ENCODE results near the gene RUFY4. TPM values are rescaled to one million over a fixed set of nuclear protein-coding genes. Genes with fewer than 3 reads are reported as not detected.

Gene RUFY4
- polyA plus RNA-seq, 6 donors from 2014 or later, result not detected

- Mint-ChIP-seq H3K4me1 (peaks cover 0 to 5% (median 4%) of the 10 kb centered on the region in 3 donors), H3K4me3 (no peak overlapping the region), H3K27ac (no peak overlapping the region), H3K36me3 (no peaks in the 10 kb centered on the region), H3K9me3 (no peaks in the 10 kb centered on the region), H3K27me3 (peaks cover 11 to 33% (median 20%) of the 10 kb centered on the region in 3 donors)
- no peak for ATAC-seq (ENCODE audit: low read depth in 2 of 2)
- no peak for DNase-seq
Observed at GRCh38 chr2:218130377-218130776, 61.3 kb downstream of the RUFY4 start.

DNA sequence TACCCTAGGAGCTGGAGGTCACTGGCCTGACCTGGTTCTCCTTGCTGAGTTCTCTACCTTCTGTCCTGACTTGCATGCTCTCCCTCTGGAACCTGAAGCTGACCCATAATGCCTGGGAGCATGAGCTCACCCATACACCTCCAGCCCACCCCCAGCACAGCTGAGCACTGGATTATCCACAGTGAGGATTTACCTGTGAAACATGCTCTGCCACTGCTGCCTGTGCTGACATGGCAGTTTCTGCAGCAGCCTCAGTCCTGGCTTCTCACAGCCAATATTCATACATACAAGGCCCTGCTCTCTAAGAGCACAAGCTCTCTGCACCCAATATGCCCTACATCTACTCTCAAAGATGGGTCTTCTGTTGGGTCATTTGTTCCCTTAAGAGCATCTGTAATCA lies 61.8 kb downstream of the RUFY4 start:
- H3K4me3 Mint-ChIP-seq, result no peak overlapping the region
- H3K27ac Mint-ChIP-seq, result no peak overlapping the region
- ATAC-seq (ENCODE audit: low read depth in 2 of 2), result no peak
- H3K4me1 Mint-ChIP-seq, result peaks cover 0 to 2% (median under 1%) of the 10 kb centered on the region in 3 donors
- H3K27me3 Mint-ChIP-seq, result peaks cover 11 to 33% (median 24%) of the 10 kb centered on the region in 3 donors
- H3K9me3 Mint-ChIP-seq, result no peaks in the 10 kb centered on the region
- no peaks in the 10 kb centered on the region for H3K36me3 Mint-ChIP-seq
- no peak for DNase-seq

DNA sequence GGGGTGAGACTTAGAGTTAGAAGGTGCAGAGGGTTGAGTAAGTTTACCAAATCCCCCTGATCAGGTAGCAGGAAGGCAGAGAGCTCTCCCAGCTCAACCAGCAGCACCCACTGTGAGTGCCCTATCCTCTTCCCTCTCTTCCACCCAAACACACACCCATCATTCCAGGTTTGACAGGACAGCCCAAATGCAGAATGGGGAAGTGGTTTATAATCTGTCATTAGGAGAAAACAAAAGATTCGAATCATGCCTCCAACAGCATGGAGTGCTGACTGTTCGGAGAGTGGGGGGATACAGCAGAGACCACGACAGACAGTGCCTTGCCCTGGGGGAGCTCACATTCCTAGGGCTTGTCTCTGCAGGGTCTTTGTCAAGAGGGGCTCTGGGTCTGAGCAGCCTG lies 68.5 kb downstream of the RUFY4 start:
- Mint-ChIP-seq H3K9me3 (no peaks in the 10 kb centered on the region), H3K27me3 (peaks cover 34 to 56% (median 51%) of the 10 kb centered on the region in 3 donors), H3K27ac (no peak overlapping the region), H3K4me3 (no peak overlapping the region), H3K36me3 (no peaks in the 10 kb centered on the region), H3K4me1 (peaks cover 8% of the 10 kb centered on the region in 3 donors)
- DNase-seq, result no peak
- ATAC-seq (ENCODE audit: low read depth in 2 of 2), result no peak

GRCh38 chr2:218138047-218138446 lies 69.0 kb downstream of the RUFY4 start:
- Mint-ChIP-seq H3K36me3 (no peaks in the 10 kb centered on the region), H3K4me1 (peaks cover 8% of the 10 kb centered on the region in 3 donors), H3K27me3 (peaks cover 38 to 61% (median 52%) of the 10 kb centered on the region in 3 donors), H3K9me3 (no peaks in the 10 kb centered on the region), H3K27ac (no peak overlapping the region), H3K4me3 (no peak overlapping the region)
- DNase-seq (no peak), ATAC-seq (ENCODE audit: low read depth in 2 of 2) (no peak)

Other genes with a start within 250 kb of the RUFY4 start
- gene TNS1, start 66.3 kb upstream of the RUFY4 start, polyA plus RNA-seq (ENCODE audit: low read depth in 6 of 6), result under 1 TPM in 4 of 6 donors, not detected in 2; 0.05 to 0.57 (median 0.35) TPM
- gene CXCR2, start 56.8 kb downstream of the RUFY4 start, polyA plus RNA-seq (ENCODE audit: low read depth in 6 of 6), result 1 to 10 TPM in 2 of 6 donors, under 1 TPM in 2, not detected in 2; 0.36 to 2.3 (median 1.3) TPM
- gene CXCR1, start 97.7 kb downstream of the RUFY4 start, polyA plus RNA-seq (ENCODE audit: low read depth in 6 of 6), result 1 to 10 TPM in 1 of 6 donors, not detected in 5; 2.3 TPM
- gene ARPC2, start 147.9 kb downstream of the RUFY4 start, polyA plus RNA-seq (ENCODE audit: low read depth in 6 of 6), result 1,000 to 10,000 TPM in 1 of 6 donors, 100 to 1,000 TPM in 5; 672 to 1,268 (median 835) TPM
- gene GPBAR1, start 191.8 kb downstream of the RUFY4 start, polyA plus RNA-seq (ENCODE audit: low read depth in 6 of 6), result 1 to 10 TPM in 1 of 6 donors, under 1 TPM in 4, not detected in 1; 0.18 to 1.8 (median 0.33) TPM
- gene AAMP, start 200.9 kb downstream of the RUFY4 start, polyA plus RNA-seq (ENCODE audit: low read depth in 6 of 6), result 100 to 1,000 TPM in 2 of 6 donors, 10 to 100 TPM in 4; 80.7 to 109 (median 96.4) TPM
- gene PNKD, start 201.3 kb downstream of the RUFY4 start, polyA plus RNA-seq (ENCODE audit: low read depth in 6 of 6), result 100 to 1,000 TPM in 5 of 6 donors, 10 to 100 TPM in 1; 99.4 to 143 (median 127) TPM
- 100 to 1,000 TPM in 4 of 6 donors, 10 to 100 TPM in 2; 72.6 to 137 (median 108) TPM for gene TMBIM1, start 223.2 kb downstream of the RUFY4 start, polyA plus RNA-seq (ENCODE audit: low read depth in 6 of 6)

Measured in naive B cell (primary cell).